Ectodermal cell (in vitro differentiated cells): ENCODE data around the gene TBC1D1.

Source experiments
- H3K27ac ChIP-seq: 2 replicates; pipeline ENCODE4 v1.7.0; 2013; ENCODE audit warnings: mild to moderate bottlenecking, low read depth, low read length; ENCODE audit not compliant: insufficient read depth, poor library complexity, severe bottlenecking
- H3K27me3 ChIP-seq: 2 replicates; pipeline ENCODE4 v1.7.0; 2013; ENCODE audit warnings: mild to moderate bottlenecking, low read length; ENCODE audit not compliant: insufficient read depth, control insufficient read depth, poor library complexity, severe bottlenecking
- H3K36me3 ChIP-seq: one replicate; pipeline ENCODE4 v1.7.0; 2013; ENCODE audit warnings: low read length; ENCODE audit not compliant: control insufficient read depth, insufficient read depth
- H3K4me1 ChIP-seq: one replicate; pipeline ENCODE4 v1.7.0; 2013; ENCODE audit warnings: low read length; ENCODE audit not compliant: control insufficient read depth, insufficient read depth
- H3K4me3 ChIP-seq: 2 replicates; pipeline ENCODE4 v1.7.0; 2013; ENCODE audit warnings: low read depth, low read length, control low read depth; ENCODE audit not compliant: insufficient read depth
- H3K9me3 ChIP-seq: 2 replicates; pipeline ENCODE4 v1.7.0; 2013; ENCODE audit warnings: mild to moderate bottlenecking, low read length, moderate library complexity; ENCODE audit not compliant: control insufficient read depth
- WGBS, 2 experiments: methylation state at CpG; one replicate each; pipeline ENCODE4 v1.1.7; 2013; ENCODE audit warnings: missing lambda C conversion rate in 2 of 2; 5-methylcytosine and 5-hydroxymethylcytosine counted together

TBC1D1 gene

GRCh38 chr4:38007645-38008044 lies 116.8 kb downstream of the TBC1D1 start:
- H3K36me3 ChIP-seq: no peaks in the 10 kb centered on the region
- 68 to 72% methylated on average over 5 of the region's 5 CpGs for WGBS, 2 experiments
- peaks cover 6% of the 10 kb centered on the region for H3K4me1 ChIP-seq
- no peaks in the 10 kb centered on the region for H3K27me3 ChIP-seq
- no peak overlapping the region for H3K27ac ChIP-seq
- H3K9me3 ChIP-seq: no peaks in the 10 kb centered on the region
- no peak overlapping the region for H3K4me3 ChIP-seq

GRCh38 chr4:38008571-38009021 lies 117.7 kb downstream of the TBC1D1 start:
- Histone ChIP-seq H3K27ac (no peak overlapping the region), H3K36me3 (no peaks in the 10 kb centered on the region), H3K9me3 (no peaks in the 10 kb centered on the region), H3K4me3 (no peak overlapping the region), H3K27me3 (no peaks in the 10 kb centered on the region), H3K4me1 (peaks cover 6% of the 10 kb centered on the region)
- WGBS, 2 experiments: 97 to 98% methylated on average over 3 of the region's 3 CpGs

- Histone ChIP-seq H3K9me3 (no peaks in the 10 kb centered on the region), H3K4me1 (peaks cover 6% of the 10 kb centered on the region), H3K27me3 (no peaks in the 10 kb centered on the region), H3K4me3 (no peak overlapping the region), H3K36me3 (no peaks in the 10 kb centered on the region), H3K27ac (no peak overlapping the region)
Observed at GRCh38 chr4:38009421-38009820, 118.5 kb downstream of the TBC1D1 start.

- Histone ChIP-seq H3K9me3 (no peaks in the 10 kb centered on the region), H3K27ac (no peak overlapping the region), H3K27me3 (no peaks in the 10 kb centered on the region), H3K36me3 (no peaks in the 10 kb centered on the region), H3K4me1 (peaks cover 6% of the 10 kb centered on the region), H3K4me3 (no peak overlapping the region)
- WGBS, 2 experiments: 91 to 93% methylated on average over 1 to 2 of the region's 3 CpGs
Observed at GRCh38 chr4:38009949-38010348, 119.1 kb downstream of the TBC1D1 start.

GRCh38 chr4:38011511-38012162 lies 120.8 kb downstream of the TBC1D1 start:
- no peaks in the 10 kb centered on the region for H3K27me3 ChIP-seq
- no peaks in the 10 kb centered on the region for H3K36me3 ChIP-seq
- no peaks in the 10 kb centered on the region for H3K9me3 ChIP-seq
- whole genome bisulfite sequencing, 2 experiments: 94 to 98% methylated on average over 3 of the region's 3 CpGs
- H3K4me3 ChIP-seq: no peak overlapping the region
- peaks cover 6% of the 10 kb centered on the region for H3K4me1 ChIP-seq
- no peak overlapping the region for H3K27ac ChIP-seq

- no peaks in the 10 kb centered on the region for H3K36me3 ChIP-seq
- WGBS, 2 experiments: 92 to 95% methylated on average over 8 to 9 of the region's 9 CpGs
- no peaks in the 10 kb centered on the region for H3K4me1 ChIP-seq
- no peak overlapping the region for H3K27ac ChIP-seq
- no peak overlapping the region for H3K4me3 ChIP-seq
- no peaks in the 10 kb centered on the region for H3K9me3 ChIP-seq
- no peaks in the 10 kb centered on the region for H3K27me3 ChIP-seq
Observed at GRCh38 chr4:38013461-38014366, 122.8 kb downstream of the TBC1D1 start.

GRCh38 chr4:38014421-38014852 lies 123.6 kb downstream of the TBC1D1 start:
- Histone ChIP-seq H3K4me3 (no peak overlapping the region), H3K27ac (no peak overlapping the region)

GRCh38 chr4:38015886-38016515 lies 125.1 kb downstream of the TBC1D1 start:
- WGBS, 2 experiments: 91 to 96% methylated on average over 7 of the region's 7 CpGs
- Histone ChIP-seq H3K27ac (no peak overlapping the region), H3K36me3 (peaks cover 9% of the 10 kb centered on the region), H3K4me1 (no peaks in the 10 kb centered on the region), H3K27me3 (no peaks in the 10 kb centered on the region), H3K4me3 (no peak overlapping the region), H3K9me3 (no peaks in the 10 kb centered on the region)

More at GRCh38 chr4:38014421-38014852, 123.6 kb downstream of the TBC1D1 start:
- Histone ChIP-seq H3K36me3 (no peaks in the 10 kb centered on the region), H3K27me3 (no peaks in the 10 kb centered on the region), H3K9me3 (no peaks in the 10 kb centered on the region), H3K4me1 (no peaks in the 10 kb centered on the region)
- WGBS, 2 experiments: 97% methylated on average over 37 of the region's 37 CpGs

- peaks cover 15% of the 10 kb centered on the region for H3K36me3 ChIP-seq
- WGBS, 2 experiments: 94 to 95% methylated on average over 2 of the region's 2 CpGs
- no peaks in the 10 kb centered on the region for H3K9me3 ChIP-seq
- H3K27ac ChIP-seq: no peak overlapping the region
- H3K4me3 ChIP-seq: no peak overlapping the region
- H3K4me1 ChIP-seq: no peaks in the 10 kb centered on the region
- no peaks in the 10 kb centered on the region for H3K27me3 ChIP-seq
Observed at GRCh38 chr4:38016698-38017097, 125.8 kb downstream of the TBC1D1 start.

- Histone ChIP-seq H3K4me3 (no peak overlapping the region), H3K36me3 (peaks cover 23% of the 10 kb centered on the region)
Observed at GRCh38 chr4:38017609-38018008, 126.7 kb downstream of the TBC1D1 start.

More at GRCh38 chr4:38017609-38018008, 126.7 kb downstream of the TBC1D1 start:
- Histone ChIP-seq H3K27me3 (no peaks in the 10 kb centered on the region), H3K27ac (no peak overlapping the region), H3K9me3 (no peaks in the 10 kb centered on the region), H3K4me1 (no peaks in the 10 kb centered on the region)
- whole genome bisulfite sequencing, 2 experiments: 81 to 84% methylated on average over 4 to 5 of the region's 5 CpGs
